GM19351 (cell line): ENCODE measurements around the gene TNFRSF21.

ENCODE experiments used
- ATAC-seq: cut with Tn5 transposase; IDR thresholded peaks from one replicate; pipeline ENCODE4 v1.9.1; 2021; ENCODE audit warnings: mild to moderate bottlenecking, moderate library complexity; ENCODE audit not compliant: unreplicated experiment

TNFRSF21 gene

DNA sequence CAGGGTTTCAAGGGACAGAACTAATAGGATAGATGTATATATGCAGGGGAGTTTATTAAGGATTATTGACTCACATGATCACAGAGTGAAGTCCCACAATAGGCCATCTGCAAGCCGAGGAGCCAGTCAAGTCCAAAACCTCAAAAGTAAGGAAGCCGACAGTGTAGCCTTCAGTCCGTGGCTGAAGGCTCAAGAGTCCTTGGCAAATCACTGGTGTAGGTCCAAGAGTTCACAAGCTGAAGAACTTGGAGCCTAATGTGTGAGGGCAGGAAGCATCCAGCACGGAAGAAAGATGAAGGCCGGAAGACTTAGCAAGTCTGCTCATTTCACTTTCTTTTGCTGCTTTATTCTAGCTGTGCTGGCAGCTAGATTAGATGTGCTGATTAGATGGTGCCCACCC lies 128.0 kb downstream of the TNFRSF21 start:
- ATAC-seq = no peak
